Kidney (tissue), 14 donors: ENCODE results near the gene C16orf74. TPM values are rescaled to one million over a fixed set of nuclear protein-coding genes. Genes with fewer than 3 reads are reported as not detected.

Experiments
- DNase-seq, 5 donors: peaks; one replicate each; pipeline ENCODE4 v3.0.0-alpha.2; 2013 to 2020
- FAIRE-seq: peaks from 2 replicates; lab custom pipeline; 2012; peaks lifted over from hg19 to GRCh38; lab: Jason Lieb, UNC
- H3K27ac ChIP-seq, 2 donors: one replicate each; pipeline ENCODE4 v1.7.0; 2013; ENCODE audit warnings: low read depth in 2 of 2, low read length in 2 of 2, inconsistent platforms in 1 of 2
- H3K27me3 ChIP-seq: one replicate; pipeline ENCODE4 v1.7.1; 2013; ENCODE audit warnings: low read length, inconsistent platforms; ENCODE audit not compliant: control insufficient read depth, insufficient read depth
- H3K36me3 ChIP-seq, 3 donors: one replicate each; pipeline versions ENCODE4 v1.7.0 to v1.7.1; 2013; ENCODE audit warnings: low read length in 3 of 3, control low read depth in 1 of 3, inconsistent platforms in 1 of 3; ENCODE audit not compliant: insufficient read depth in 3 of 3, control insufficient read depth in 2 of 3
- H3K4me1 ChIP-seq, 3 donors: one replicate each; pipeline versions ENCODE4 v1.7.0 to v1.7.1; 2013; ENCODE audit warnings: low read length in 3 of 3, inconsistent platforms in 1 of 3, low read depth in 1 of 3; ENCODE audit not compliant: control insufficient read depth in 2 of 3, insufficient read depth in 2 of 3
- H3K4me3 ChIP-seq, 3 donors: one replicate each; pipeline versions ENCODE4 v1.7.0 to v1.8.1; 2013; ENCODE audit warnings: low read length in 3 of 3, control low read depth in 1 of 3, inconsistent platforms in 1 of 3
- H3K9ac ChIP-seq, 3 donors: one replicate each; pipeline versions ENCODE4 v1.7.0 to v1.7.1; 2013; ENCODE audit warnings: low read length in 3 of 3, control low read depth in 1 of 3, inconsistent platforms in 1 of 3
- H3K9me3 ChIP-seq, 3 donors: one replicate each; pipeline versions ENCODE4 v1.7.0 to v1.7.1; 2013; ENCODE audit warnings: low read length in 3 of 3, control low read depth in 1 of 3, inconsistent platforms in 1 of 3; ENCODE audit not compliant: control insufficient read depth in 2 of 3, insufficient read depth in 1 of 3
- intact Hi-C: fragments of 100-400 bp; cut with DNase I; formaldehyde crosslinking; loops from one replicate; pipeline ENCODE4 v1.11.1; 2022
- polyA plus RNA-seq: library from polyadenylated mRNA; stranded (reverse); fragments of 350-450 nt; fragmentation: Illumina TruSeq; extraction: RNeasy Lipid Tissue Mini Kit (QIAGEN cat#74804); gene quantifications from one replicate; pipeline ENCODE4 v1.2.3, GENCODE V29; 2014; ENCODE audit warnings: low read depth, low replicate concordance; ENCODE audit not compliant: insufficient read depth
- total RNA-seq: library from RNA; stranded (reverse); fragmentation: NEBNext Ultra II Directional; extraction: Animal tissue kit (Norgen Biotek cat#: 25700); gene quantifications from one replicate; pipeline ENCODE4 v1.2.1, GENCODE V29; 2021
- TF ChIP-seq, protein P1 (sequence below): IDR thresholded peaks from 3 replicates; pipeline ENCODE4 v1.5.1; 2012; ENCODE audit warnings: mild to moderate bottlenecking, moderate library complexity, borderline replicate concordance; ENCODE audit not compliant: insufficient read depth; ENCODE audit errors: extremely low read depth
- donor health status: control.
- donor health status: control.
- donor health status: control.
- donor health status: control.
- donor health status: control.
- donor health status: DM: yes; HTN: yes; CAD: no.
- donor health status: Normal renal cell carcinoma (clear cell type).

C16orf74 gene
- total and polyA plus RNA-seq, 2 donors from 2014 or later: 3.5 to 4.6 TPM

DNA sequence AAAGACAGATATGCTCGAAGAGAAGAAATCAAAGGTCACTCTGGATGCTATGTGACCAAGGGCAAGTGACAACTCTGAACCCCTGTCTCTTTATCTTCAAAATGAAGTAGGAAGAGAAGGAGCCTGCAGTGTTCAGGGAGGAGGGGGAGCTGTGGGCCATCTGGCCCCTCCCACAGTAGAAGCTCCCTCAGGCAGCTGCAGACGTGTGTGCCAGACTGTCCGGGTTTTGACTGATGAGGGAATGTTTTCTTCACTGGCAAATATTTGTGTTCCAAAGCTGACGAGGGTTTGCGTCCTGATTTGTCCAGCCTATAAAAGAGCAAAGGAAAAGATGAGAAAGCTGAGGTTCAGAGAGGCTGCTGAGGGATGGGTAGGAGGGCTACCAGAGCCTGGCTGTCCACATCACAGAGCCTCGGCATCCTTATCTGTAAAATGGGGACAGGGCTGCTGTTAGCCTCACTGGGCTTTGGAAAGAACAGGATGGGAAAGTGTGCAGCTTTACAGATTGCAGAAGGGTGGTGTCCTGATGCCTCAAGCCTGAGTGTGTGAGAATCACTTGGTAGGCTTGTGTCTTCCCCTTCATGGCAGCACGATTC lies 60.3 kb downstream of the C16orf74 start:
- Histone ChIP-seq H3K27ac (no peak overlapping the region), H3K4me1 (peaks cover 0 to 2% (median 0%) of the 10 kb centered on the region in 3 donors), H3K9ac (no peak overlapping the region), H3K9me3 (no peaks in the 10 kb centered on the region), H3K4me3 (no peak overlapping the region), H3K36me3 (no peaks in the 10 kb centered on the region), H3K27me3 (no peaks in the 10 kb centered on the region)
- no peak for FAIRE-seq
- TF ChIP-seq, protein P1, sequence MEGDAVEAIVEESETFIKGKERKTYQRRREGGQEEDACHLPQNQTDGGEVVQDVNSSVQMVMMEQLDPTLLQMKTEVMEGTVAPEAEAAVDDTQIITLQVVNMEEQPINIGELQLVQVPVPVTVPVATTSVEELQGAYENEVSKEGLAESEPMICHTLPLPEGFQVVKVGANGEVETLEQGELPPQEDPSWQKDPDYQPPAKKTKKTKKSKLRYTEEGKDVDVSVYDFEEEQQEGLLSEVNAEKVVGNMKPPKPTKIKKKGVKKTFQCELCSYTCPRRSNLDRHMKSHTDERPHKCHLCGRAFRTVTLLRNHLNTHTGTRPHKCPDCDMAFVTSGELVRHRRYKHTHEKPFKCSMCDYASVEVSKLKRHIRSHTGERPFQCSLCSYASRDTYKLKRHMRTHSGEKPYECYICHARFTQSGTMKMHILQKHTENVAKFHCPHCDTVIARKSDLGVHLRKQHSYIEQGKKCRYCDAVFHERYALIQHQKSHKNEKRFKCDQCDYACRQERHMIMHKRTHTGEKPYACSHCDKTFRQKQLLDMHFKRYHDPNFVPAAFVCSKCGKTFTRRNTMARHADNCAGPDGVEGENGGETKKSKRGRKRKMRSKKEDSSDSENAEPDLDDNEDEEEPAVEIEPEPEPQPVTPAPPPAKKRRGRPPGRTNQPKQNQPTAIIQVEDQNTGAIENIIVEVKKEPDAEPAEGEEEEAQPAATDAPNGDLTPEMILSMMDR: no peak
- DNase-seq: peak in 1 of 5 donors; percentile 7
- intact Hi-C loops: no loop called here

DNA sequence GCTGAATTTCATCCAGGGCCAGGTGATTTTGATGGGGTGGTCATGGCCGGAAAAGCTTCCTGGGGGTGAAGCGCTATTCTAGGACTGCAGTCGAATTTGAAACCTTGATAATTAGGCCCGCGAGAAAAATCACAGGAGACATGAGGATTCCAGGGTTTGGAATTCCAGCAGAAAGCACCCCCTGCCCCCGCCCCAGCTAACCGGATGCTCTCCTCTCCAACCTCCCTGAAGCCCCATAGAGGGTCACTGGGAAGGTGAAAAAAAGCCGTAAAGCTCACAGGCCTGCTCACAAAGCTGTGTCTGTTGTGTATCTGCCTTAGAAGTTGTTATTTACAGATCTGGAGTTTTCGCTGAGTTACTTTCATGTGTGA lies 61.0 kb downstream of the C16orf74 start:
- DNase-seq: no peak
- TF ChIP-seq, protein P1: no peak
- H3K27ac ChIP-seq: no peak overlapping the region
- H3K4me3 ChIP-seq: no peak overlapping the region
- no peaks in the 10 kb centered on the region for H3K27me3 ChIP-seq
- peaks cover 0 to 2% (median 0%) of the 10 kb centered on the region in 3 donors for H3K4me1 ChIP-seq
- intact Hi-C loops: no loop called here
- no peak overlapping the region for H3K9ac ChIP-seq
- FAIRE-seq: no peak
- H3K36me3 ChIP-seq: no peaks in the 10 kb centered on the region
- no peaks in the 10 kb centered on the region for H3K9me3 ChIP-seq

DNA sequence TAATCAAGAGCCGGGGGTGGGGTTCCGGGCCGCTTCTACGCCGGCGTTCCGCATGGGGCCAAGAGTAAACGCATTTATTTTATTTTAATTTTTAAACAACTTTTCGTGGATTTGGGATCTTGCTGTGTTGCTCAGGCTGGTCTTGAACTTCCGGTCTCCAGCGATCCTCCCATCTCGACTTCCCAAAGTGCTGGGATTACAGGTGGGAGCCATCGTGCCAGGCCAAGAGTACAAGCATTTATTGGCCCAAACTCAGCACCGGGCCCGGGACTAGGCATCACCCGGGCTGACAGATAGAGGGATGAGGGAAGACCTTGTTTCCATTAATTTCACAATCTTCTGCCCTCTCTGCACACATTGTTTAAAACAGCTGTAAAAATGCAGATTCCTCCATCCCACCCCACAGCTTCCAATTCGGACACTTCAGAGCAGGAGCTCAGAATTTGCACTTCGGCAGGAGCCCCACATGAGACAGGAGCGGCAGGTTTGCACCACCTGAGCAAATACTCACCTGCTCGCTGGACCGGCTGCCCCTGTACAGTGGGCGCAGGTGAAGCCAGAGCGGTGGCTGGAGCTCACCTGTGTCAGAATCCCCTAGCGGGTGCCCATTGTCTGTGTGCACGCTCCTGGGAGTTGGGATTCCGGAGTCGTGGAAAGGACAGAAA lies 61.5 kb downstream of the C16orf74 start:
- Histone ChIP-seq H3K27me3 (no peaks in the 10 kb centered on the region), H3K9me3 (no peaks in the 10 kb centered on the region), H3K27ac (no peak overlapping the region), H3K4me3 (peak overlapping the region in 2 of 3 donors; percentile 7 to 29), H3K36me3 (no peaks in the 10 kb centered on the region), H3K9ac (no peak overlapping the region), H3K4me1 (peaks cover 0 to 2% (median 0%) of the 10 kb centered on the region in 3 donors)
- FAIRE-seq (no peak), DNase-seq (peak in 1 of 5 donors; percentile 50)
- TF ChIP-seq, protein P1: no peak
- intact Hi-C loops: no loop called here
